GM10248 (cell line): Measurements from ENCODE around the gene PRODH.
"Not testable (repeated sequence)": the region's sequence is repeated elsewhere in the genome, so short reads cannot be mapped to it uniquely, and the experiment has no call there.

Experiments
- CTCF ChIA-PET: fragments of 300-600 bp; sonication (Branson Sonifier 250); formaldehyde crosslinking; extraction: SDS; loops from one replicate; lab custom pipeline; 2021; ENCODE audit warnings: antibody characterized with exemption; lab: Yijun Ruan, JAX
- POLR2A ChIA-PET: fragments of 350-650 bp; sonication (Branson Sonifier 250); formaldehyde crosslinking; extraction: SDS; loops from one replicate; lab custom pipeline; 2020; ENCODE audit warnings: antibody characterized with exemption; lab: Yijun Ruan, JAX
- DNase-seq: peaks from one replicate; pipeline ENCODE4 v3.0.0; 2012; ENCODE audit errors: extremely low spot score
- TF ChIP-seq, protein P1 (sequence below): IDR thresholded peaks from 2 replicates; pipeline ENCODE4 v1.5.1; 2012; ENCODE audit warnings: mild to moderate bottlenecking, low read depth; ENCODE audit errors: extremely low read depth, missing control alignments, control extremely low read depth

PRODH gene

DNA sequence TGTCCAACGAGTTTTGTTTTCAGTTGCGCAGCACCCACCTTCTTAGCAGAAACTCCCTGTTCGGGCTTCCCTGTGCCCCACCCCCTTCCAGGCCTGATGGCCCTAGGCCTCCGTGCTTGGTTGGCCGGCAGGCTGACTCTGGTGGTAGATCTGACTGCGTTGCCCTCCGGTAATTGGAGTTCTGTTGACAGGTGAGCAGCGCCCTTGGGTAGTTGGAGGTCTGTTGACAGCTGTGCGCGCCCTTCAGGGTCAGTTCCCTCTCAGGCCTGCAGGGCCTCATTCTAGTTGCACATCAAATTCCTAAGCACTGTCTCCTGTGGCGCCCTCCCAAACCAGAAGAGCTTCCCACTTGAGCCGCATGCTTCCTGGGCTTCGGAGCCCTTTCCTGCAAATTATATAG, 29.2 kb downstream of the PRODH start:
- ChIA-PET POLR2A (no interaction called here), CTCF (no interaction called here)
- no peak for DNase-seq
- TF ChIP-seq, protein P1, sequence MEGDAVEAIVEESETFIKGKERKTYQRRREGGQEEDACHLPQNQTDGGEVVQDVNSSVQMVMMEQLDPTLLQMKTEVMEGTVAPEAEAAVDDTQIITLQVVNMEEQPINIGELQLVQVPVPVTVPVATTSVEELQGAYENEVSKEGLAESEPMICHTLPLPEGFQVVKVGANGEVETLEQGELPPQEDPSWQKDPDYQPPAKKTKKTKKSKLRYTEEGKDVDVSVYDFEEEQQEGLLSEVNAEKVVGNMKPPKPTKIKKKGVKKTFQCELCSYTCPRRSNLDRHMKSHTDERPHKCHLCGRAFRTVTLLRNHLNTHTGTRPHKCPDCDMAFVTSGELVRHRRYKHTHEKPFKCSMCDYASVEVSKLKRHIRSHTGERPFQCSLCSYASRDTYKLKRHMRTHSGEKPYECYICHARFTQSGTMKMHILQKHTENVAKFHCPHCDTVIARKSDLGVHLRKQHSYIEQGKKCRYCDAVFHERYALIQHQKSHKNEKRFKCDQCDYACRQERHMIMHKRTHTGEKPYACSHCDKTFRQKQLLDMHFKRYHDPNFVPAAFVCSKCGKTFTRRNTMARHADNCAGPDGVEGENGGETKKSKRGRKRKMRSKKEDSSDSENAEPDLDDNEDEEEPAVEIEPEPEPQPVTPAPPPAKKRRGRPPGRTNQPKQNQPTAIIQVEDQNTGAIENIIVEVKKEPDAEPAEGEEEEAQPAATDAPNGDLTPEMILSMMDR: no peak

DNA sequence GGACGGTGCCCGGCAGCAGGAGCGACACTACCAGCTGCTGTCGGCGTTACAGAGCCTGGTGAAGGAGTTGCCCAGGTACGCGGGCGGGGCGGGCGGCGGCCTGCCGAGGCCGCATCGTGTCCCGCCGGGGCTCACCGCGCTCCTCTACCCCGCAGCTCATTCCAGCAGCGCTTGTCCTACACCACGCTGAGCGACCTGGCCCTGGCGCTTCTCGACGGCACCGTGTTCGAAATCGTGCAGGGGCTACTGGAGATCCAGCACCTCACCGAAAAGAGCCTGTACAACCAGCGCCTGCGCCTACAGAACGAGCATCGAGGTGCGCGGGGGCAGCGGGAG, 29.7 kb downstream of the PRODH start:
- ChIA-PET CTCF (interaction anchor here (1.0 kb wide), 1 partner anchor 63 kb away, joined by 3 read pairs; no protein-coding TSS in a partner anchor), POLR2A (interaction anchor here (0.5 kb wide), 1 partner anchor 1030 kb away, joined by 3 read pairs; no protein-coding TSS in a partner anchor)
- not testable (repeated sequence) for DNase-seq

GRCh38 chr22:18905540-18906409, 30.3 kb downstream of the PRODH start, which contains the start of gene DGCR6:
DGCR6 (plus strand) TSS chr22:18906320; CDS start chr22:18906375, 55 bp downstream.
- CTCF ChIA-PET: interaction anchor here (1.0 kb wide), 1 partner anchor 64 kb away, joined by 3 read pairs; no protein-coding TSS in a partner anchor
- TF ChIP-seq, protein P1: no peak

GRCh38 chr22:18896037-18896657, 39.9 kb downstream of the PRODH start:
- DNase-seq, POLR2A ChIA-PET, CTCF ChIA-PET: not testable (repeated sequence)

More at GRCh38 chr22:18905540-18906409, 30.3 kb downstream of the PRODH start, which contains the start of gene DGCR6:
- POLR2A ChIA-PET: interaction anchor here (0.5 kb wide), 1 partner anchor 1029 kb away, joined by 3 read pairs; no protein-coding TSS in a partner anchor
- DNase-seq: no peak

GRCh38 chr22:18893775-18894174, 42.3 kb downstream of the PRODH start:
- CTCF ChIA-PET, DNase-seq, POLR2A ChIA-PET: not testable (repeated sequence)

DNA sequence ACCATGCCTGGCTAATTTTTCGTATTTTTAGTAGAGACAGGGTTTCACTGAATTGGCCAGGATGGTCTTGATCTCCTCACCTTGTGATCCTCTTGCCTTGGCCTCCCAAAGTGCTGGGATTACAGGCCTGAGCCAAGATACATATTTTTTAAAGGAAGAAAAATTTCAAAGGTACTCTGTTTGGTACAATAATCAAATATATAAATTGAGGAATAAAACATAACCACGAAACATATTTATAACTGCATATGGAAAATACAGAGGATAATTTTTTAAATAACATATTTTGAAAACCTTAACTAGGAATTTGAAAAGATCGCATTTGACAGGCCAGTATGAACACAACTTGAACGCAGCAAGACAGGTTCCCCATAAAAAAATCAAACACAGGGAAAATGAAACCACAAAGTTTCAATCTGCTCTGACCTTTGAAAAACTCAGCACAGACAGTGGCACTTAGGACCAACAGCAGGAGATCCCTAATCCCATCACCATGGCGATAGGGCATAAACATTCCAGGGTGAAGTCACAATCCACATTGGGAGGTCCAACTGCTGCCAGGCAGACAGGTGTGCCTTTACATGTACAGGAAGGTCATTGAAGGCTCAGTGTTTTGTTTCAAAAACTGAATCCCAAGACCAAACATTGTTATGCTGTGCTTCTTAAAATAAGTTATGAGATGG, 45.4 kb downstream of the PRODH start:
- CTCF ChIA-PET, DNase-seq, POLR2A ChIA-PET: not testable (repeated sequence)

DNA sequence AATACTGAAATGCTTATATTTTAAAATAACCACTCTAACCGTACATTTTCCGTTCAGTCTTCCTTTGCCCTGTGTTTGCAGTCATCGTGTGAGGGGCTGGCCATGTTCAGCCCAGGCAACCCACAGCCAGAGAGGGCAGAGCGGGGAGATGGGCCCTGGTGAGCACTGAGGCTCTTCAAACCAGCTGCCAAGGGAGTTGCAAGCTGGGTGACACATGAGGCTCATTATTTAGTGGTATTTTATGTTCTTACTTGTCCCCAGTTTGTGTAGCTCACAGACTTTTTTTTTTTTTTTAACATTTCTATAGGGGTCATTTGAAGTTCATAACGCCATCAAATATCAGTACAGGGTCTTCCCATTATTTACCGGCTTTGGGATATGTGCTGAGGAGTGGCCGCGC, 48.0 kb downstream of the PRODH start:
- ChIA-PET CTCF (no interaction called here), POLR2A (no interaction called here)
- TF ChIP-seq, protein P1: no peak
- no peak for DNase-seq

GRCh38 chr22:18884465-18884864, 51.6 kb downstream of the PRODH start:
- CTCF ChIA-PET, DNase-seq, POLR2A ChIA-PET: not testable (repeated sequence)

- DNase-seq, CTCF ChIA-PET, POLR2A ChIA-PET: not testable (repeated sequence)
These were observed 54.8 kb downstream of the PRODH start for GRCh38 chr22:18881260-18881659.
